ENCODE measurements around the gene AMH.

GRCh38 chr19:2259336-2259735 lies 10.2 kb downstream of the AMH start:
- TF ChIP-seq CTCF (IDR thresholded peaks at IDR 0.05) (no peak), POLR2A (IDR thresholded peaks at IDR 0.05) (no peak)
